ENCODE results near the gene ERC2.

ERC2 gene

DNA sequence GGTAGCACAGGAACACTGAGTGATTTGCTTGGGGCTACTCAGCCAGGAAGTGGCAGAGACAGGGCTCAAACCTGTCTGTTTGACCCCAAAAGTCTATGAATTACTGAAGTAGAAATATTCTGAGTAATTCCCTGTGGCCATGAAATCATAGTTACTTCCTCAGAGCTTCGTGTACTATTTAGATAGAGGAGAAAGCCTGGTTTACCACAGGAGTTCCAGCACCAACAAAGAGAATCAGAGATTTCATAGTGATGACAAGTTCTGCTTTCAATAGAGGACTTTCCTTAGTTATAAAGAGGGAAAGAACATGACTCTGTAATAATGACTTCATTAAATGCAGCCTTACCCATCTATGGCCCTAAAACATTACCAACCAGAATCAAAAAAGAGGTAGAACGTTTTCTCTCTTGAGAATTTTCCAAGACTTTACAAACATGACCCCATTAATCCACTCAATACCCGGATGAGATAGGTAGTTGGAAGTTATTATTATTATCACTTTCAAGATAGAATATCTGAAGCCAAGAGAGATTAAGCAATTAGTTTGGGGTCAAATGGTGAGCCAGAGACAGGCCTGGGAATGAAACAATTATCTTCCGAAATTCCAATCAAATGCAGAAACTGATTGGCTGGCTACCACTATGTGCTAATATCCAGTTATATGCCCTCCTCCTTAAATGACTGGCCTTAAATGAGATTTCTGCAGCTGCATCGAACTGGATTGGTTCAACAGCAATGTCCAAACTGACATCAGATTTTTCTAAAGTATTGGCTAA, 967.5 kb downstream of the ERC2 start:
- FAIRE-seq = no peak

DNA sequence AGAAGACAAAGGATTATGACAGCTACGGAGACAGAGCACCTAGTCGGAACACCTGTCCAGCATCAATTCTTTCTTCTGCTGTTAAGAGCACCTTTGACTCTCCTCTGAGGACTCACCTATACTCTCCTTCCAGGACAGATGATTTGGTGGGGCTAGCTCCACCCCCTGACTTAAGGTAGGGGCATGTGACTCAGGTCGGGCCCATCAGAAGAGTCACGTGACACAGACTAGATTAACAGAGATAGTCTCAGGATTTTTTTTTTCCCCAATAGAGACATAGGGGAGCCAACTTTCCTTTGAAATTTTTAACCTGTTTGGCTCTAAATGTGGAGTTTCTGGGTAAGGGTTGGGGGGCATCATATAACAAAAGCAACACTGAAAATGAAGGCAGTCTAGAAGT, 969.7 kb downstream of the ERC2 start:
- no peak for FAIRE-seq

DNA sequence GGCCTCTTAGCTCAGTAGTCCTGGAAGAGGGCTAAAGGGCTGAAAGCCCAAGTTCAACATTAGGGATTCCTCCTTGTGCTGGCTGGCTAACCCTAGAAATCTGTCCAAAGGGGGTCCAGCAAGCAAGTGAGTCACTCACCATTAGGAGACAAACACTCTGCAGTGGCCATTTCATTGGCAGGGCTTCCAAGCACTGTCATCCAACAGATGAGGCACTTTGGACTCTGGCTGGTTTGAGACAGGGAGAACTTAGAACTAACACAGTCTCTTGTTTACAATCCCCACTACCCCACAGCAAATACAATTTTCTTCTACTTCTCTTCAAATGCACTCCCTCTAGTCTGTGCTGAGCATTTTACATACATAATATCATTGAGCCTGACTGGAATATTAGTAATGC, 971.0 kb downstream of the ERC2 start:
- no peak for FAIRE-seq

DNA sequence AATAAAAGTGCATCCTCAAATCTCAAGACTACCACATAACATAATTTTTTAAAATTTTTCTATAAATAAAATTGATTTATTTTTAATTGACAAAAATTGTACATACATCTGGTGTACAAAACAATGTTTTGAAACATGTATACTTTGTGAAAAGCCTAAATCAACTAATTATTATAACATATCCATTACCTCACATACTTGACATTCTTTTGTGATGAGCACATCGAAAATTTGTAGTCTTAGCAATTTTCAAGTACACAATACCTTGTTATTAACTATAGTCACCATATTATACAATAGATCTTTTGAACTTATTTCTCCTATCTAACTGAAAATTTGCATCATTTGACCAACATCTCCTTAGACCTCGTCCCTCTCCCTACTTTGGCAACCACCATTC, 973.3 kb downstream of the ERC2 start:
- FAIRE-seq = no peak

DNA sequence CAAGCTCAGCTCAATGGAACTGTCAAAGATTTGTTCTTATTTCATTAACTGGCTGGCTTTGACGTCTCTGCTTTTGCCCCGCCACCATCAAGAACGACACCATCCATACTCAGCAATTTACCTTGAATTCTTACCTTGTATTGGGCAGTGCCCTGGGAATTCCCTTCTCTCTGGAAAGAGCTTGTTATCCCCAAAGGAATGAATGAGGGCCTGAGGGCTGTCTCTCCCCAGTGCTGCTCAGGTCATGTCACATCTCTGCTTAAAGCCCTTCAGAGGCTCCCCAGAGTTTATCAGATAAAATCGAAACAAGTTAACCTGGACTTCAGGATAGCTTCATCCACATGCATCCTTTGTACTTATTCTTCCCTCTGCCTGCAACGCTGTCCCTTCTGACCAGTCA, 975.3 kb downstream of the ERC2 start:
- no peak for FAIRE-seq

DNA sequence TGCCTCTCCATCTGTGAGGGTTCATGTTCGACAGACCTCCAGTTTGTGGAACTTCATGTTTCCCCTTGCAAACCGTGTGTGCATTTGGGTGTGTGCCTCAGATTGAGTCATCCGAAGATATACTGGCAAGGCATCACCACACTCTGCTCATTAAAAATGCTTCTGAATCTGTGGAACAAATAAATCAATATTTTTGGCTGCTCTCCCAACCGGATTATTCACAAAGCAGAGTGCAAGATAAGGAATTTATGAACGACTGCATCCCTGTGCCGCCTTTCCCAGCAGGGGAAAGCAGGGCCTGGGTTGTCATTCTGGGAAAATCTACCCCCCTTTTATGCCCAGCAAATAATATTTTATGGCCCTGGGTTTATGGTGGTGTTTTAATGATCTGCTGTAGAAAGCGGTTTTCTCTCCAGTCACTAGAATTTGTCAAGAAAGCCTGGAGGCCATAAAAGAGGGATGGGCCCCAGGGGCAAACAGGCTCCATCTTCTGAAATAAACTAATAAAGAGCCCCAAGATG, 976.9 kb downstream of the ERC2 start:
- no peak for FAIRE-seq

DNA sequence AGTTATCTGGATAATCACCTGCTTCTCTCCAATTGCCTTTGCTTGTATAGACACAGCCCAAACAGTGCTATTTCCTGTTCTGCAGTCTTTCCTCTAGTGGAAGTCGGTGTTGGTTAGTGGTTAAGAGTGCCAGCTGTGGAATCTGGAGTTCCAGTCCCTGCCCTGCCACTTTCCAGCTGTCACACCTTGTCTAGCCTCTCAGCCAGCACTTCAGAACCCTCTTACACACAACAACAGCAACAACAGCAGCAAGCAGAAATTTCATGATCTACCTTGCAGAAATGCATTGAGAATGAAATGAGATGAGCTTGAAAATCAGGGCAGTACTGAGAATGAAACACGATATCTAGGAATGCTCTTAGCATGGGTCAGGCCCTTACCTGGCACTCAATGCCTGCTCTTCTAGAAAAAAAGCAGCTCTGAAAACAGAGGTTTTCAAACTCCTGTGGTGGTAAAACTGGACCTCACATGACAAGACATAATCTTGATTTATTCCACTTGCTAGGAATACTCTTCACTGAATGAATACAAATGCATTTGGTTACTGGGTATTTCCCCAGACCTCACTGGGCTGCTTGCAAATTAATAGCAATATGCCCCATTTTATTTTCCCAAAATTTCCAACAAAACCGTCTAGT, 977.9 kb downstream of the ERC2 start:
- no peak for FAIRE-seq

DNA sequence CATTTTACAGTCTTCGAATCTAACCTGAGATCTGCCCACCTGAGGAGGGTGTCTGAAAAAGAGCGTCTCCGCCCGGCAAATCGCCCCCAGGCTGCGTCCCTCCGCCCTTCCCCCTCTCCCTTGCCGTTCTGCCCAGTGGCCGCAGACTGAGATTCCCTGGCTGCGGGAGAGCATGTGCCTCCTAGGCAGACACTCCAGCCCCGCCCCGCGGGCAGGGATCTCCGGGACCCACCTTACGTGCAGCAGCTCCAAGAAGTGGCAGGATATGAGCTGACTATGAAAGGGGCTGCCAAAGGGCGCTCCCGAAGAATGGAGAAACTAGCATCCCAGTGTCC, 978.5 kb downstream of the ERC2 start:
- no peak for FAIRE-seq

DNA sequence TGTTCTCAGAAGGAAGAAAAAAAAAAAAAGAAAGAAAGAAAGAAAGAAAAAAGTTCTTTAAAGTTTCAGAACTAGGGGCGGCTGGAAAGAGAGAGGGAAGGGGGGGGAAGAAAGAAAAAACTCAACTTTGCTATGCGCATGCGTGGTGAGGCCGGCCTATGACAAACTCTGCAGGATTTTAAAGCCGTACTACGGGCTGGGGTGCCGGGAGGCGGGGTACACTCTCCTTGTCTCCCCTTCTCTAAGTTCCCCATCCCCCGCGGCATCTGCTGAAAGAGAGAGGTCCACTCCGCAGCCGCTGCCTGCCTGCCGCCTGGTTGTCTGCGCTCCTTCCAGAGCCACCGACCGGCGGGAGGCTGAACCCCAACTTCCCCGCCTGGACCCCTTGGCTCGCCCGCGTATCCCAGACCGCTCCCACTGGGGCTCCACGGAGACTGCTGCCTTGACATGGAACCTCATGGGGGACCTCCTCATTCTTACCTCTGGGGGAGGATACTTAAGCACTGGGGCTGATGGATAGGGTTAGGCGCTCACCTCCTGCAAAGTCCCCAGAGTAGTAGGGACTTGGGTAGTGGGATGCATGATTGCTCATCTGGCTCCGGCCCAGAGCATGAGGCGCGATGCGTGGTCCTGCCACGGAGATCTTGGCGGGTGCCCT, 979.7 kb downstream of the ERC2 start:
- no peak for FAIRE-seq

DNA sequence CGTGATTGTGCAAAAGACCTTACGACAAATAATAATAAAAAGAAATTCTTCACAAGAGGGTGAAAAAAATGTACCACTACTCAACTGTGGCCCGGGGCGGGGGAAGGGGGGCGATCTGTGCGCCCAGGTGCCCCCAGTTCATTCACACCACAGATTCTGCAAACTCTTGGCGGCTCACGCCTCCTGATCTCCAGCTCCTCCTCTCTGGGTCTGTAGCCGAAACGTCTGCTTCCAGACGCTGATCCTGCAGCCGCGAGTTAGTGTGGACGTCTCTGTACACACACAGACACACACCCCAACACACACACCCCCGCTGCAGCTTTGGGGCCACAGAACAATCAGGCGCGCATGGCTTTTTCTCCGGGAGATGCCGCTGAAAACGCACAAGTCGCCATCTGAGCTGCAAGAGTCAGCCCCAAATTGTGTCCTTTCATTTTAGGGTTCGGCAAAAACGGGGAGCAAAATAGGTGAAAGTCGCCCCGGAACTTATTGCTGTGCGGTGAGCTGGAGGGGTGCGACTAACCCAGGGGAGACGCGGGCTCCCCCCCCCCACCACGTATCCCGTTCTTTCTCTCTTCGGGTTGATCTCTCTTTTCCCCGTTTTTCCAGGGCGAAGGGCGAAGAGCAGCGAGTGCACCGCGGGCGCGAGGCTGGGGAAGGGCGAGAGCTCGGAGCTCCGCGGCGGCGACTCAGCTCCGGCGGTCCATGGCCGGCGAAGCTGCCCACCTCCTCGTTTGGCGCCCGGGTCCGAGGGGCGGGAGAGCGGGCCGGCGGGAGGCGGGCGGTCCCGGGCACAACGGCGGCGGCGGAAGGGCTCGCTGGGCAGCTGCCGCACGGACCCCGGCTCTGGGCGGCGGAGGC, 980.7 kb downstream of the ERC2 start:
- FAIRE-seq = no peak

DNA sequence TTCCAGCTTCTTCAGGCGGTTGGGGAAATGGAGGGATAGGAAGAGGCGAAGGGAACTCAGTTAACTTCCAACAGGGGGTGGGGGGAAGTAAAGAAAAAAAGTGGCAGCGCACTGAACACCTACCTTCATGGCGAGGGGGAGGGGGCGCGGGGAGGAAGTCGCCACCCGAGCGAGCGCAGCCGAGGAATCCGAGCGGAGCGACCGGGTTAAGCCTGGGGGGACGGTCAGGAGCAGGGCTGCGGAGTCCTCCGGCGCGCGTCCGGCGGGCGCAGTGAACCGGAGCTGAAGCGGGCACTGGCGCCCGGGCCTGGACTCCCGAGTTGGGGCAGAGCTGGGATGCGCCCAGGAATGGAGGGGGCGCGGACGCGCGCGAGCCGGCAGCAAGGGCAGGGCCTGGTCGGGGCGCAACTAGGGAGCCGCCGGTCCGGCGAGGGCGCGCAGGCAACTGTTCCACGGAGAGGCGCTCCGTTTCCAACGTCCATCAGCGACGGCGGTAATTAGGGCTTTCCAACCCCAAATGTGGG, 981.3 kb downstream of the ERC2 start, which contains the start of gene WNT5A:
WNT5A (minus strand) TSS at position 450 of the 524 bp plus-strand sequence; CDS start at position 129, 321 bp downstream.
- no peak for FAIRE-seq

DNA sequence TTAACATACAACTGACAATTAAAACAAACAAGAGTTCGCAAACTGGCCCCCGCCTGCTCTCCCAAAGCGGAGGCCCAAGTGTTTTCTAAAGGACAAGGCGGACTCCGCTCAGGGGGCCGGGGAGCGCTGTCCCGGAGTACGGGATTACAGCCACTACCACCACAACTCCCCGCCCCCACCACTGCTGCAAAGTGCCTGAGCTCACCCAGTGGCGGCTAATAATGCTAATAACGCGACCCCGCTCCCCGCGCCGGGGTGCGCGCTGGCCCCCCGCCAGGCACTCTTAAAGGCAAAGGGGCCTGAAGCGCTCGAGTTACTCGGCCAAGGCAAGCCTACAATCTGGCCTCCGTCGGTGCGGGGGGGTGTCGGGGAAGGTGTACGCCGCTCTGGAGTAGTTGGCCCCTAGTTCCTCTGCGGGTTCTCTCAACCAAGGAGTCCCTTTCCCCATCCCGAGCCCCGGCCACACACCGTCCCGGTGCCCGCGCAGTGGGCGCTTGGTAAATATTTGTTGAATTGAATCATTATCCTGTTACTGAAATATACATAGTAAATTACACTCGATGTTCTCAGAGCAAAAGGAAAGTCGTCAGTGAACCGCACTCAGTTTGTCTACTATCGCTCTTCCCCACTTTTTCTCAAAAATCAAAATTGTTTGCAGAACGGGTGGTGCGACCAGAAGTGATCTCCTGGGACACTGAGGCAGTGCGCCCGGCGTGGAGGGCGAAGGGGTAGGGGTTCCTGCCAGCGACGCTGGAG, 982.0 kb downstream of the ERC2 start:
- no peak for FAIRE-seq

DNA sequence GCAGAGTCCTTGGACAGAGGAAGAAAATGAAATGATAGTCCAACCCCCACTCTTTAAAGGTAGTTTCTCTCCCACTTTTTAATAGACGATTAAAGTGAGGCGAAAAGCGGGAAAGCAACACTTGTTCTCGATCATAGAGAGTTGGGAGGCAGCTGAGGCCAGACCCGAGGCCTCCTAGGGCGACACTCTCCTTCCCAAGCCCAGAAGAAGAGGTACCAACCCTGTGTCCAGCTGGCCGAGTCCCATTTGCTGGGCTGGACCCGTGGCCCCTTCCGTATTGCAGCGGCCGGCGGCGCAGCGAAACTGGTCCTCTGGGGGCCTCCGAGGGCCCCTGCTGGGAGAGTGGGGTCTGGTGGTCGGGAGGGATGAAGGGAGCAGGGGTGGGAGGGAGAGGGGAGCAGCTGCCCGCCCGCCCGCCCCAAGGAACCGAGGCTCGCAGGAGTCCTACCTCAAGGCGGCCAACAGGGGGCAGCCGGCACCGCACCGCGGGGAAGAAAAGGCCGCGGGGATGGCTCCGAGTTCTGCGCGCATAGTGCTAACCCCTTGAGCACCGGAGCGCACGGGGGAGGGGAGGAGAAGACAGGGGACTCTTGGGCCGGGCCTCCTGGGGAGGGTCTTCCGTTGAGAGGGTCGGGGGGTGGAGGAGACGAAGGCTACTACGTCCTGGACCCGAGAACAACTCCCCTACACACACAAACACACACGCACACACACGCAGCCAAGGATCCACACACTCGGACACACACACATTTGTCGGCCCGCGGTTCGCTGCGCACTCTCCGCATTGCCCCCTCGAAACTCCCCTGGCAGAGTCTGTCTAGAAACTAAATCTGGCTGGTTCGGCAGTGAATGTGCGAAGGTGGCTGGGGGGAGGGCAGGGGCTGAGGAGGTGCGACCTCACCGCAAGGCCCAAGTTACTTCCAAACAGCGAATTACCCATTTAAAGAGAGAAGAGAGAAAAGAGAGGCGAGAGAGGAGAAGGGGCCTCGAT, 983.2 kb downstream of the ERC2 start:
- no peak for FAIRE-seq

DNA sequence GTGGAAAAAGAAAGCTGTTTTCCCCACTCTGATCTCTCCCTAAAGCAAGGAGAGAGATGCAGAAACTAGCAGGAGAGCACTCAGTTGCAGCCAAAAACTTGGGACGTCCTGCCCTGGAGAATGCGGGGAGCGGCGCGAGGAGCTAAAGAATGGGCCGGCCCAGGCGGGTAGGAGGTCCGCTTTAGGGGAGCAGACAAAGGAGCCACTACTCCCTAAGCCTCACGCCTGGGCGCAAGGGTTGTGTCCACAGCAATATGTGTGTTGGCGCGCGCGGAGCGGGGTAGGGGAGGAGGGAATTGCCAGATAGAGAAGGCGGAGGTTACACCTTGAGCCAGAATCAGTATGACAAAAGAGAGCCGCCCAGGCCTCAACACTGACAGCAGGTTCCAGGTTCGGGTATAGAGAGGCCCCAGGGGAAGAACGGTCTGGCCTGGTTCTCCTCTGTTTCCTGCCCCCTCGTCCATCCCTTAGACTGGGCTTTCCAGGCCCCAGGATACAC, 984.0 kb downstream of the ERC2 start:
- no peak for FAIRE-seq

DNA sequence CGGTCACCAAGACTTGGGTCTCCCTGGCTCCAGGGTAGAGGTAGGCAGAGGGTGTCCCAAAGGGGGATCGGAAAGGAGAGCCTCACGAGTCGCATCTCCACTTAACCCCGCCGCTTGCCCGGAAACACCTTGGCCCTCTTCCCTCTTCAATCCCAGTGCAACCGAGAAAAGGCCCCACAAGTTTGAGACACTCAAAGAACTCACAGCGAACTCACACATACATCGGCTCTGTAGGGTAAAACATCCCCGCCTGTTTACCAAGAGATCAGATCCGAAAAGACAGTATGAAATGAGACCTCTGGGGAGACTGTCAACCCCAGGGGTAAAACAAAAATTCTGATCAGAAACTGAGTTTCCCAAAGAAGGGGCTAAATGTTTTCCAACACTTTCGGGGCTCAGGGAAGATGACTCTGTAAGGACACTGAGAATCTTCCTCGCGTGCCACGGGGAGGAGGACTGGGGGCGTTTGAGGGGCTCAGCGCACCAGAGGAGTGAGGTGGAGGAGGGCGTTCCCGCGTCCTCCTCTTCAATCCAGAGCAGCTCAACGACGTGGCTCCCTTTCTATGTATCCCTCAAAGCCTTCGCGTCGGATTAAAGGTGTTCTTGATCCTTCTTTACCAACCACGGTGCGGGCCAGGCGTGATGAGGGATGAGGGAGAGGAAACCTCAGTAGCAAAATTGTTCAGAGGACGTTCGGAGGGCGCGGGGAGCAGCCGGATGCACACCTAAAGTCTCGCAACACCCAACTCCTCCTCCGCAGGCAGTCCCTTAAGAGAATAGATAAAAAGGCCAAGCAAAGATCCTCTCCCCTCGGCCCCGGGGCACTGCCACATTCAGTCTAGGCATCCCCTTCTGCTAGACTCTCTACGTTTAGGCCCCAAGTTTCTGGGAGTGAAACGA, 984.8 kb downstream of the ERC2 start:
- no peak for FAIRE-seq

DNA sequence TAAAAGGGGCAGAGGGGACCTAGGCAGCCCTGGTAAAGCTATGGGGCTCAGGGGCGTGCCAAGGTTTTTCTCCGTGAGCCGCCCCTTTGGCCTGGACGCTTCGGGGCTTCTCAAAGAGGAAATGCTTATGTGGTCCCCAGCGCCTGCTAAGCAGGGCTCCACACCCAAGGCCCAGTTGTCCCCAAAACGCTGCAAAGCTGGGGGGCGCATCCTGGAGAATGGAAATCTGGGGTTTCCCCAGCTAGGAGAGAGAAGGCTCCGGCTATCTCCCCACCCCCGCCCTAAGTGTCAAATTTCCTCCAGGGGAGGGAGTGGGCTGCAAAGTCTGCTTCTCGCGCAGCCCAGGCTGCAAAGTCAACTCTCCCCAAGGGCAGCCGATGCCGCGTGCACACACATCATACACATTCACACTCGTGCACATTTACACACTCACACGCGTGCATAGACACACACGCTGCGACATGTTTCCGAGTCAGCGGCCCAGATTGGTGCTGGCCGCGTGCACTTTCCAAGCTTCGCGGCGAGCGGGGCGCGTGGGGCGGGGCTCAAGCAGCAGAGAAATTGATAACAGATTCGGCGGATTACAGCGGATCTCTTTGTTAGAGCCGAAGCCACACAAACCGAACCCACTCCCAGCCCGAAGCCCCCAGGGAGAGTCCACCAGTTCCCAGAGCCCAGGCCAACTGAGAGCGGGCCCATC, 985.6 kb downstream of the ERC2 start:
- FAIRE-seq = no peak

DNA sequence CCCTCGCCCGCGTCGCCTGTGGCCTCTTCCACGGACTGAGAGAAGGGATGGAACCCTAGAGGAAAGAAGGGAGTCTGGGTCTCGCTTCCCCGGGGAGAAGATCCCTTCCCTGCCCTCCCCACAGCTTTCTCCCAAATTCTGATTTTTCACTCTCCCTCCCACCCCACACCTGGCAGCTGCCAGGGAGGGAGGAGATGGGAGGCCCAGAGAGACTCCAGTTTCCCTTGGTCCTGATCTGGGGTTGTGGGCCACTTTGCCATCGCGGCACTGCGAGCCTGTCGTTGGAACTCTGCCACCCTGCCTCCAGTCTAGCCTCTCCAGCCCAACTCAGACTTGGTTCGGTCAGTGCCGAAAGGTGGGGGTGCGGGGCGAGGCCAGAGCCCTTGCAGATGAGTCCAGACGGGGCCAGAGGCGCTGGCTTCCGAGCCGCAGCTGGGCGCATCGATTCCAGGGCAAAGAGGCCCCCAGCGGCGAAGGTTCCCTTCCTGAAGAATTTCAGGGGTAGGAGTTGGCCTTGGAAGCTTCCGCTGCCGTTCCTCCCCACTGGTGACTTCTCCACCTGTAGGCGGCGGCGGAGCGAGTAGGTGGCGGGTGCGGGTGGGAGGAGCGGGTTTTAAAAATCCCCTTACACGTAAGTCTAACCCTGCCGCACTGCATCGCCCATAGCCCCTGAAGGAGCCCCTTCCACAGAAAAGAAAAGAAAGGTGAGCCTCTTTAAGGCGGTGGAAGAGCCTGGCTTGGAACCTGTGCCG, 986.3 kb downstream of the ERC2 start:
- FAIRE-seq = no peak

Data from colon (tissue), 2 donors.